PFSK-1 (cell line): ENCODE data around the gene SUSD4.

ENCODE experiments used
- POLR2AphosphoS5 ChIP-seq: IDR thresholded peaks from 2 replicates; pipeline ENCODE4 v1.6.1; 2012; ENCODE audit warnings: low read depth, mild to moderate bottlenecking, control low read depth, low read length, moderate library complexity
- REST ChIP-seq, 2 experiments: IDR thresholded peaks; 2 replicates each; pipeline versions ENCODE4 v1.6.1 to v1.8.0; 2011 to 2012; ENCODE audit warnings: low read depth in 2 of 2, low read length in 2 of 2, control low read depth in 1 of 2, inconsistent platforms in 1 of 2, mild to moderate bottlenecking in 1 of 2, moderate library complexity in 1 of 2; ENCODE audit not compliant: insufficient read depth in 1 of 2
- SIN3A ChIP-seq: IDR thresholded peaks from 2 replicates; pipeline ENCODE4 v1.6.1; 2012; ENCODE audit warnings: mild to moderate bottlenecking, low read length, moderate library complexity, borderline replicate concordance; ENCODE audit not compliant: insufficient read depth
- TAF1 ChIP-seq: IDR thresholded peaks from 2 replicates; pipeline ENCODE4 v1.6.1; 2012; ENCODE audit warnings: low read length, control low read depth, borderline replicate concordance; ENCODE audit not compliant: insufficient read depth

GRCh38 chr1:223322868-223323267, 41.1 kb downstream of the SUSD4 start:
- TF ChIP-seq REST (IDR thresholded peaks at IDR 0.05; ENCODE audit: insufficient read depth in 1 of 2, low read depth in 2 of 2, low read length in 2 of 2) (no peak), POLR2AphosphoS5 (no peak), SIN3A (no peak), TAF1 (no peak)
